ENCODE measurements around the gene SH2D1B. TPM values are rescaled to one million over a fixed set of nuclear protein-coding genes. Genes with fewer than 3 reads are reported as not detected.
A peak's percentile ranks its signal among the peaks of the same experiment; 100 is the strongest.

SH2D1B gene
- total RNA-seq, 1 experiment from 2014 or later: 0.04 TPM

DNA sequence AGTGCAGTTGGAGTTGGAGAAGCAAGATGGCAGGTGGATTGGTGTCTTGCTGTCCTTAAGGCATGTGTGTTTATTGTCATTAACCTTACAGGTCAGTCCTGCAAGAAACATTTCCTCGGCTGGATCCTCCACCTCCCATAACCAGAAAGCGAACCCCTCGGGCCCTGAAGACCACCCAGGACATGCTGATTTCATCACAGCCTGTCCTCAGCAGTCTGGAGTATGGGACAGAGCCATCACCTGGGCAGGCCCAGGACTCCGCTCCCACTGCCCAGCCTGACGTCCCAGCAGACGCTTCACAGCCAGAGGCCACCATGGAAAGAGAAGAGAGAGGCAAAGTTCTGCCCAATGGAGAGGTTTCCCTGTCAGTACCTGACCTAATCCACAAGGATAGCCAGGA is 28.8 kb downstream of the SH2D1B start:
- Histone ChIP-seq H3K4me2 (ENCODE audit: low read length) (no peak overlapping the region), H3K4me3 (ENCODE audit: low read length) (no peak overlapping the region), H3K27me3 (ENCODE audit: low read length) (no peaks in the 10 kb centered on the region), H2AFZ (ENCODE audit: low read length) (no peak overlapping the region), H3K9me3 (ENCODE audit: low read length) (no peaks in the 10 kb centered on the region), H3K79me2 (ENCODE audit: low read length) (no peaks in the 10 kb centered on the region), H3F3A (ENCODE audit: low read length, unreplicated experiment) (no peaks in the 10 kb centered on the region), H4K20me1 (ENCODE audit: low read length) (no peaks in the 10 kb centered on the region), H3K4me1 (ENCODE audit: insufficient read depth, low read length) (peaks cover 27% of the 10 kb centered on the region), H3K9me2 (replicated peaks; ENCODE audit: low read length) (no peaks in the 10 kb centered on the region), H3K27ac (ENCODE audit: low read length) (no peak overlapping the region), H3K9ac (ENCODE audit: low read length) (no peak overlapping the region), H3K36me3 (ENCODE audit: low read depth, low read length) (no peaks in the 10 kb centered on the region)
- DNase-seq (no peak), ATAC-seq (no peak)
- no TSS peak for BruUV-seq (replicated peaks)
- intact Hi-C loops (cut with micrococcal nuclease): no loop called here
- POLR2A ChIA-PET (ENCODE audit: unreplicated experiment): no interaction called here
- no peak for TF ChIP-seq EZH2phosphoT487 (IDR thresholded peaks at IDR 0.05; ENCODE audit: borderline replicate concordance, low read length)
- no peak for TF ChIP-seq EZH2 (IDR thresholded peaks at IDR 0.05; ENCODE audit: low read length, unreplicated experiment)
- TF ChIP-seq, protein P1, sequence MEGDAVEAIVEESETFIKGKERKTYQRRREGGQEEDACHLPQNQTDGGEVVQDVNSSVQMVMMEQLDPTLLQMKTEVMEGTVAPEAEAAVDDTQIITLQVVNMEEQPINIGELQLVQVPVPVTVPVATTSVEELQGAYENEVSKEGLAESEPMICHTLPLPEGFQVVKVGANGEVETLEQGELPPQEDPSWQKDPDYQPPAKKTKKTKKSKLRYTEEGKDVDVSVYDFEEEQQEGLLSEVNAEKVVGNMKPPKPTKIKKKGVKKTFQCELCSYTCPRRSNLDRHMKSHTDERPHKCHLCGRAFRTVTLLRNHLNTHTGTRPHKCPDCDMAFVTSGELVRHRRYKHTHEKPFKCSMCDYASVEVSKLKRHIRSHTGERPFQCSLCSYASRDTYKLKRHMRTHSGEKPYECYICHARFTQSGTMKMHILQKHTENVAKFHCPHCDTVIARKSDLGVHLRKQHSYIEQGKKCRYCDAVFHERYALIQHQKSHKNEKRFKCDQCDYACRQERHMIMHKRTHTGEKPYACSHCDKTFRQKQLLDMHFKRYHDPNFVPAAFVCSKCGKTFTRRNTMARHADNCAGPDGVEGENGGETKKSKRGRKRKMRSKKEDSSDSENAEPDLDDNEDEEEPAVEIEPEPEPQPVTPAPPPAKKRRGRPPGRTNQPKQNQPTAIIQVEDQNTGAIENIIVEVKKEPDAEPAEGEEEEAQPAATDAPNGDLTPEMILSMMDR (conservative IDR thresholded peaks at IDR 0.05; ENCODE audit: low read depth, low read length): no peak
- CTCF ChIA-PET: no interaction called here

DNA sequence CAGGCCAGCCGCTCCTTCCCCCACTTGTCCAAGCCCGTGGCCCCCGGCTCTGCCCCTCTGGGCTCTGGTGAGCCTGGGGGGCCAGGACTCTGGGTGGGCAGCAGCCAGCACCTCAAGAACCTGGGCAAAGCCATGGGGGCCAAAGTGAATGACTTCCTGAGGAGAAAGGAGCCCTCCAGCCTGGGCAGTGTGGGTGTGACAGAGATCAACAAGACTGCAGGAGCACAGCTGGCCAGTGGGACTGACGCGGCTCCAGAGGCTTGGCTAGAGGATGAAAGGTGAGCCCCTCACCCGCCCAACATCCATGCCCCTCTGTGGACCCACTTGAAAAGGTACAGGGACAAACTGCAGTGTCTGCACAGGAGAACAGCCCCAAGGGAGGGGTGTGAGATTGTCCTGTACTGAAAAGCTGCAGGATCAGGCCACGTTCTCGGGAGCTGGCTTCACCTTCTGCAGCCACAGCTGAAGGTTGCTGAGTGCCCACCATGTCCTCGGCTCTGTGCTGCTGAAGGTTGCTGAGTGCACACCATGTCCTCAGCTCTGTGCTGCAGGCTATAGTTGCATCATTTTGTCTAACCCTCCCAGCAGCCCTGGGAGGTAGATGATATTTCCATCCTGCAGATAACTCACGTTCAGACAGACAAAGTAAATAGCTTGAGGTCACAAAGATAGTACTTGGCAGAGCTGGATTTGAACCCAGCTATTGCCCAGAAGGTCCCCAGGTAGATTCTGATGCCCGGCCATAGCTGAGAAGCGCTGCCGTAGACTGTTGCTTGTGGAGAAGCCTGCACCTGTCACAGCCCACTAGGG is 29.8 kb downstream of the SH2D1B start:
- Histone ChIP-seq H3K27me3 (ENCODE audit: low read length) (no peaks in the 10 kb centered on the region), H3F3A (ENCODE audit: low read length, unreplicated experiment) (no peaks in the 10 kb centered on the region), H3K4me1 (ENCODE audit: insufficient read depth, low read length) (peaks cover 27% of the 10 kb centered on the region), H2AFZ (ENCODE audit: low read length) (peak overlapping the region; percentile 50), H3K9ac (ENCODE audit: low read length) (peak overlapping the region; percentile 76), H3K4me3 (ENCODE audit: low read length) (peak overlapping the region; percentile 49), H3K9me2 (replicated peaks; ENCODE audit: low read length) (no peaks in the 10 kb centered on the region), H3K27ac (ENCODE audit: low read length) (peak overlapping the region; percentile 95), H3K36me3 (ENCODE audit: low read depth, low read length) (no peaks in the 10 kb centered on the region), H3K4me2 (ENCODE audit: low read length) (peak overlapping the region; percentile 81), H3K9me3 (ENCODE audit: low read length) (no peaks in the 10 kb centered on the region), H3K79me2 (ENCODE audit: low read length) (no peaks in the 10 kb centered on the region), H4K20me1 (ENCODE audit: low read length) (no peaks in the 10 kb centered on the region)
- BruUV-seq (replicated peaks): TSS peak; percentile 74
- DNase-seq (no peak), ATAC-seq (peak; percentile 32)
- intact Hi-C loops (cut with micrococcal nuclease): no loop called here
- no peak for TF ChIP-seq EZH2phosphoT487 (IDR thresholded peaks at IDR 0.05; ENCODE audit: borderline replicate concordance, low read length)
- TF ChIP-seq EZH2 (IDR thresholded peaks at IDR 0.05; ENCODE audit: low read length, unreplicated experiment): no peak
- TF ChIP-seq, protein P1 (conservative IDR thresholded peaks at IDR 0.05; ENCODE audit: low read depth, low read length): no peak
- CTCF ChIA-PET: interaction anchor here (0.6 to 1.2 kb wide), 3 partner anchors 10 to 345 kb away, joined by 4 to 11 read pairs (median 7); no protein-coding TSS in a partner anchor
- POLR2A ChIA-PET (ENCODE audit: unreplicated experiment): interaction anchor here (0.6 kb wide), 1 partner anchor 528 kb away, joined by 5 read pairs; no protein-coding TSS in a partner anchor

DNA sequence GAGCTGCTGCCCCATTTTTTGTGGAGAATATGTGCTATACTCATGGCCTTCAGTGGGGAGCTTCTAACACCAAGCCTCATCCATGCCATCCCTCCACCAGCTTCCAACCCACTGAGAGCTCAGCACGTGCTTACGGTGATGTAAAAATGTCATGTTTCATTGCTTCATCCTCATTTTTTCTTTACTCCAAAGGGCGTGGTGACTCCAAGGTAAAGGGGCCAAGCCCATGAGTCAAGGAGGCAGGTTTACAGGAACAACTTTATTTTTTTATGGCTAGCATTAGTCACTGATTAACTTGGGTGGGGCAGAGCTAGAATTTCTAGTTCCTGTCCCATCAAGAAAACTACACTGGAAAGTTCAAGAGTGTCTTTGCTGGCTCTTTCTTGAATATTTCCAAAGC is 30.6 kb downstream of the SH2D1B start, which contains the start of gene C1orf226:
C1orf226 (plus strand) TSS at position 346 of the 400 bp plus-strand sequence. CDS start 174 bp downstream, outside the sequence.
- Histone ChIP-seq H3K4me1 (ENCODE audit: insufficient read depth, low read length) (peaks cover 27% of the 10 kb centered on the region), H3K4me2 (ENCODE audit: low read length) (peak within 1 kb of the TSS; percentile 81), H3F3A (ENCODE audit: low read length, unreplicated experiment) (no peaks in the 10 kb centered on the region), H4K20me1 (ENCODE audit: low read length) (no peaks in the 10 kb centered on the region), H3K9ac (ENCODE audit: low read length) (peak within 1 kb of the TSS; percentile 76), H3K79me2 (ENCODE audit: low read length) (no peaks in the 10 kb centered on the region), H3K27ac (ENCODE audit: low read length) (peak within 1 kb of the TSS; percentile 95), H3K9me3 (ENCODE audit: low read length) (no peaks in the 10 kb centered on the region), H3K36me3 (ENCODE audit: low read depth, low read length) (no peaks in the 10 kb centered on the region), H3K4me3 (ENCODE audit: low read length) (peak within 1 kb of the TSS; percentile 49), H3K27me3 (ENCODE audit: low read length) (no peaks in the 10 kb centered on the region), H2AFZ (ENCODE audit: low read length) (peak within 1 kb of the TSS; percentile 50), H3K9me2 (replicated peaks; ENCODE audit: low read length) (no peaks in the 10 kb centered on the region)
- TF ChIP-seq, protein P1 (conservative IDR thresholded peaks at IDR 0.05; ENCODE audit: low read depth, low read length): no peak
- TF ChIP-seq EZH2phosphoT487 (IDR thresholded peaks at IDR 0.05; ENCODE audit: borderline replicate concordance, low read length) (no peak), EZH2 (IDR thresholded peaks at IDR 0.05; ENCODE audit: low read length, unreplicated experiment) (no peak)
- intact Hi-C loops (cut with micrococcal nuclease): no loop called here
- POLR2A ChIA-PET (ENCODE audit: unreplicated experiment): interaction anchor here (0.5 to 0.6 kb wide), 3 partner anchors 9 to 529 kb away, joined by 3 to 5 read pairs (median 3); no protein-coding TSS in a partner anchor
- peak; percentile 98 for DNase-seq
- CTCF ChIA-PET: interaction anchor here (0.6 to 1.5 kb wide), 4 partner anchors 10 to 344 kb away, joined by 4 to 11 read pairs (median 6); no protein-coding TSS in a partner anchor
- BruUV-seq (replicated peaks): no TSS peak
- peak; percentile 87 for ATAC-seq
